HCT116 (cell line): ENCODE data around the gene FAHD1. TPM values are rescaled to one million over a fixed set of nuclear protein-coding genes. Genes with fewer than 3 reads are reported as not detected.

Experiments
- ATAC-seq: fragments of 200-7000 bp; cut with Tn5 transposase; 2 replicates; pipeline ENCODE4 v1.9.1; 2020; ENCODE audit warnings: mild to moderate bottlenecking, moderate library complexity
- BruUV-seq: library from RNA; stranded (reverse); fragments of 400-500 nt; replicated peaks from 2 replicates; lab custom pipeline; 2021; lab: Mats Ljungman, UMichigan
- CTCF ChIA-PET: fragments of 300-600 bp; sonication (Branson Sonifier 250); formaldehyde crosslinking; loops from one replicate; lab custom pipeline; 2021; ENCODE audit warnings: antibody characterized with exemption; lab: Charles Lee
- POLR2A ChIA-PET: fragments of 300-600, 350-600 bp; sonication (Branson Sonifier 250); formaldehyde crosslinking; loops from one replicate; lab custom pipeline; 2021; ENCODE audit warnings: antibody characterized with exemption; lab: Charles Lee
- RAD21 ChIA-PET, 2 experiments: fragments of 300-600 bp; sonication (Branson Sonifier 250); formaldehyde crosslinking; loops; one replicate each; lab custom pipeline; 2023; ENCODE audit warnings: low total read pairs in 2 of 2; ENCODE audit not compliant: uncharacterized antibody in 2 of 2, unreplicated experiment in 2 of 2, low non-redundant PET in 1 of 2; lab: Charles Lee
- DNase-seq: peaks from one replicate; pipeline ENCODE4 v3.0.0-alpha.2; 2010; ENCODE audit warnings: low read depth, low spot score
- H2AFZ ChIP-seq: fragments of 200-600 bp; shearing (Covaris generic), sonication (generic); 2 replicates; pipeline ENCODE4 v1.6.1; 2017; ENCODE audit warnings: low read depth, mixed run types, mixed read lengths, antibody characterized with exemption, low read length; ENCODE audit not compliant: poor library complexity, severe bottlenecking
- H3K27ac ChIP-seq: 2 replicates; pipeline ENCODE4 v1.5.1; 2012; ENCODE audit warnings: low read depth, low read length
- H3K27me3 ChIP-seq: fragments of 200-600 bp; sonication (generic); 2 replicates; pipeline ENCODE4 v1.6.1; 2016; ENCODE audit warnings: mixed run types, low read length, mixed read lengths; ENCODE audit not compliant: insufficient read depth
- H3K36me3 ChIP-seq, 2 experiments: fragments of 200-500 bp in 1 of 2; fragments of 200-600 bp in 1 of 2; sonication (Bioruptor generic) in 1 of 2; sonication (generic) in 1 of 2; 2 replicates each; pipeline versions ENCODE4 v1.5.1 to v1.6.1; 2014 to 2016; ENCODE audit warnings: low read length in 2 of 2, inconsistent platforms in 1 of 2, mixed read lengths in 1 of 2, mixed run types in 1 of 2; ENCODE audit not compliant: insufficient read depth in 2 of 2, control insufficient read depth in 1 of 2
- H3K4me1 ChIP-seq, 2 experiments: fragments of 200-600 bp in 1 of 2; sonication (generic) in 1 of 2; 2 replicates each; pipeline versions ENCODE4 v1.5.1 to v1.6.1; 2012 to 2017; ENCODE audit warnings: low read length in 2 of 2, inconsistent platforms in 1 of 2, mild to moderate bottlenecking in 1 of 2, mixed read lengths in 1 of 2, mixed run types in 1 of 2, moderate library complexity in 1 of 2; ENCODE audit not compliant: insufficient read depth in 2 of 2, control insufficient read depth in 1 of 2
- H3K4me2 ChIP-seq: fragments of 200-600 bp; sonication (generic); 2 replicates; pipeline ENCODE4 v1.6.1; 2017; ENCODE audit warnings: mixed run types, low read length, mixed read lengths
- H3K4me3 ChIP-seq, 2 experiments: fragments of 200-600 bp in 1 of 2; sonication (generic) in 1 of 2; replicated peaks in 1 of 2; 2 replicates each; pipeline ENCODE4 v1.5.1; 2011 to 2016; ENCODE audit warnings: low read length in 2 of 2, control low read depth in 1 of 2, low read depth in 1 of 2, mild to moderate bottlenecking in 1 of 2, mixed read lengths in 1 of 2, mixed run types in 1 of 2
- H3K79me2 ChIP-seq: fragments of 200-600 bp; sonication (generic); 2 replicates; pipeline ENCODE4 v1.6.1; 2017; ENCODE audit warnings: mild to moderate bottlenecking, mixed run types, low read length, moderate library complexity, mixed read lengths; ENCODE audit not compliant: insufficient read depth
- H3K9ac ChIP-seq: fragments of 200-600 bp; sonication (generic); 2 replicates; pipeline ENCODE4 v1.6.1; 2016; ENCODE audit warnings: low read length, mixed read lengths
- H3K9me2 ChIP-seq: fragments of 200-600 bp; sonication (generic), shearing (Covaris generic); 2 replicates; pipeline ENCODE4 v1.6.1; 2017; ENCODE audit warnings: mixed run types, mild to moderate bottlenecking, moderate library complexity; ENCODE audit not compliant: insufficient read depth
- H3K9me3 ChIP-seq, 2 experiments: fragments of 200-500 bp in 1 of 2; fragments of 200-600 bp in 1 of 2; sonication (Bioruptor generic) in 1 of 2; sonication (generic) in 1 of 2; 2 replicates each; pipeline ENCODE4 v1.6.1; 2014 to 2017; ENCODE audit warnings: low read length in 2 of 2, mixed read lengths in 2 of 2, inconsistent platforms in 1 of 2, low read depth in 1 of 2, mild to moderate bottlenecking in 1 of 2, mixed run types in 1 of 2, moderate library complexity in 1 of 2; ENCODE audit not compliant: control insufficient read depth in 1 of 2, insufficient read depth in 1 of 2
- H4K20me1 ChIP-seq: fragments of 200-600 bp; sonication (generic), shearing (Covaris generic); 2 replicates; pipeline ENCODE4 v1.6.1; 2017; ENCODE audit warnings: mixed run types, mild to moderate bottlenecking, moderate library complexity; ENCODE audit not compliant: insufficient read depth
- CBX3 ChIP-seq: IDR thresholded peaks from 2 replicates; pipeline ENCODE4 v1.6.1; 2012; ENCODE audit warnings: low read depth
- CEBPB ChIP-seq: IDR thresholded peaks from 2 replicates; pipeline ENCODE4 v1.6.1; 2012; ENCODE audit warnings: low read depth
- EZH2 ChIP-seq: fragments of 200-600 bp; sonication (generic); IDR thresholded peaks from 2 replicates; pipeline ENCODE4 v1.6.1; 2017; ENCODE audit warnings: antibody characterized with exemption, mixed run types
- JUND ChIP-seq: IDR thresholded peaks from 2 replicates; pipeline ENCODE4 v1.6.1; 2012
- POLR2A ChIP-seq: IDR thresholded peaks from 2 replicates; pipeline ENCODE4 v1.7.0; 2011; ENCODE audit warnings: borderline replicate concordance; ENCODE audit not compliant: insufficient read depth, insufficient read length; ENCODE audit errors: extremely low read depth
- SP1 ChIP-seq: IDR thresholded peaks from 2 replicates; pipeline ENCODE4 v1.6.1; 2012; ENCODE audit warnings: low read depth
- SRF ChIP-seq: IDR thresholded peaks from 2 replicates; pipeline ENCODE4 v1.6.1; 2012; ENCODE audit warnings: low read depth
- TCF7L2 ChIP-seq: IDR thresholded peaks from 2 replicates; pipeline ENCODE4 v1.7.0; 2011; ENCODE audit warnings: borderline replicate concordance, inconsistent platforms; ENCODE audit not compliant: insufficient read depth, insufficient read length; ENCODE audit errors: extremely low read depth
- YY1 ChIP-seq: IDR thresholded peaks from 2 replicates; pipeline ENCODE4 v1.6.1; 2011; ENCODE audit warnings: low read length, low read depth, moderate library complexity, mild to moderate bottlenecking; ENCODE audit not compliant: insufficient replicate concordance; ENCODE audit errors: extremely low read depth
- ZFX ChIP-seq: fragments of 450-650 bp; IDR thresholded peaks from 2 replicates; pipeline ENCODE4 v1.6.1; 2017
- intact Hi-C: fragments of 100-400 bp; cut with micrococcal nuclease; formaldehyde crosslinking; loops from 2 replicates; pipeline ENCODE4 v1.10.0; 2022
- total RNA-seq: library from RNA; stranded (reverse); gene quantifications from one replicate; pipeline ENCODE4 v1.2.1, GENCODE V29; 2021; ENCODE audit not compliant: unreplicated experiment
- TF ChIP-seq, protein P1 (sequence below): IDR thresholded peaks from 2 replicates; pipeline ENCODE4 v1.6.1; 2012; ENCODE audit warnings: low read depth
- TF ChIP-seq, protein P2 (sequence below), 3 experiments: fragments of 200-600 bp in 1 of 3; sonication (generic) in 1 of 3; IDR thresholded peaks in 2 of 3; conservative IDR thresholded peaks in 1 of 3; 2 replicates each; pipeline ENCODE4 v1.5.1; 2012 to 2017; ENCODE audit warnings: low read depth in 2 of 3, low read length in 2 of 3, antibody characterized with exemption in 1 of 3, borderline replicate concordance in 1 of 3, control low read depth in 1 of 3, mild to moderate bottlenecking in 1 of 3, mixed read lengths in 1 of 3, mixed run types in 1 of 3, moderate library complexity in 1 of 3; ENCODE audit not compliant: insufficient read depth in 1 of 3
- TF ChIP-seq, protein P3 (sequence below): IDR thresholded peaks from 2 replicates; pipeline ENCODE4 v1.6.1; 2012

The FAHD1 gene
- total RNA-seq, 1 experiment from 2014 or later = 25.8 TPM

DNA sequence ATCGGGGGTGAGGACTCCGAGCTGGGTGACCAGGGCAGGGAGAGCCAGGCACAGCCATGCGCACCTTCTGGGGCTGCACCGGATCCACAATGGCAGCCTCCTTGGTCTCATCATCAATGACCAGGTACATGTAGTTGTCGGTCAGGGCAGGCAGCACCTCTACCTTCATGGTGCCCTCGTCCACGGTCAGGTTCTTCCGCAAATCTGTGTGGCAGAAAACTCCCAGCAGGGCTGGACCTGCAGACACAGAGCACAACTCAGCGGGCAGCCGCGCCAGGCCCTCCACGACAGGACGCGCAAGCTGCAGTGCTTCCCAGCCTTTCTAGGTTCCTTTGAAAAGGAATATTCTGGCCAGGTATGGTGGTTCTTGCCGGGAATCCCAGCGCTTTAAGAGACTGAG, 4.2 kb upstream of the FAHD1 start:
- no peak for DNase-seq
- H3K27me3 ChIP-seq = no peaks in the 10 kb centered on the region
- peaks cover 7% of the 10 kb centered on the region for H3K79me2 ChIP-seq
- ChIA-PET POLR2A (no interaction called here), RAD21 (no interaction called here), CTCF (no interaction called here)
- H3K4me2 ChIP-seq = no peak overlapping the region
- no peak overlapping the region for H3K9ac ChIP-seq
- no peaks in the 10 kb centered on the region for H3K9me3 ChIP-seq
- H4K20me1 ChIP-seq = no peaks in the 10 kb centered on the region
- no peak overlapping the region for H3K4me3 ChIP-seq
- intact Hi-C loops = no loop called here
- no peak overlapping the region for H3K27ac ChIP-seq
- H3K36me3 ChIP-seq = no peaks in the 10 kb centered on the region
- no peak overlapping the region for H2AFZ ChIP-seq
- no TSS peak for BruUV-seq
- no peaks in the 10 kb centered on the region for H3K9me2 ChIP-seq
- peaks cover 7 to 9% of the 10 kb centered on the region in 2 experiments for H3K4me1 ChIP-seq
- TF ChIP-seq POLR2A (no peak), TCF7L2 (no peak), YY1 (no peak), EZH2 (no peak), CBX3 (no peak), SP1 (no peak), CEBPB (no peak), SRF (no peak), JUND (no peak), ZFX (no peak)
- TF ChIP-seq, protein P1, sequence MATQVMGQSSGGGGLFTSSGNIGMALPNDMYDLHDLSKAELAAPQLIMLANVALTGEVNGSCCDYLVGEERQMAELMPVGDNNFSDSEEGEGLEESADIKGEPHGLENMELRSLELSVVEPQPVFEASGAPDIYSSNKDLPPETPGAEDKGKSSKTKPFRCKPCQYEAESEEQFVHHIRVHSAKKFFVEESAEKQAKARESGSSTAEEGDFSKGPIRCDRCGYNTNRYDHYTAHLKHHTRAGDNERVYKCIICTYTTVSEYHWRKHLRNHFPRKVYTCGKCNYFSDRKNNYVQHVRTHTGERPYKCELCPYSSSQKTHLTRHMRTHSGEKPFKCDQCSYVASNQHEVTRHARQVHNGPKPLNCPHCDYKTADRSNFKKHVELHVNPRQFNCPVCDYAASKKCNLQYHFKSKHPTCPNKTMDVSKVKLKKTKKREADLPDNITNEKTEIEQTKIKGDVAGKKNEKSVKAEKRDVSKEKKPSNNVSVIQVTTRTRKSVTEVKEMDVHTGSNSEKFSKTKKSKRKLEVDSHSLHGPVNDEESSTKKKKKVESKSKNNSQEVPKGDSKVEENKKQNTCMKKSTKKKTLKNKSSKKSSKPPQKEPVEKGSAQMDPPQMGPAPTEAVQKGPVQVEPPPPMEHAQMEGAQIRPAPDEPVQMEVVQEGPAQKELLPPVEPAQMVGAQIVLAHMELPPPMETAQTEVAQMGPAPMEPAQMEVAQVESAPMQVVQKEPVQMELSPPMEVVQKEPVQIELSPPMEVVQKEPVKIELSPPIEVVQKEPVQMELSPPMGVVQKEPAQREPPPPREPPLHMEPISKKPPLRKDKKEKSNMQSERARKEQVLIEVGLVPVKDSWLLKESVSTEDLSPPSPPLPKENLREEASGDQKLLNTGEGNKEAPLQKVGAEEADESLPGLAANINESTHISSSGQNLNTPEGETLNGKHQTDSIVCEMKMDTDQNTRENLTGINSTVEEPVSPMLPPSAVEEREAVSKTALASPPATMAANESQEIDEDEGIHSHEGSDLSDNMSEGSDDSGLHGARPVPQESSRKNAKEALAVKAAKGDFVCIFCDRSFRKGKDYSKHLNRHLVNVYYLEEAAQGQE = no peak
- TF ChIP-seq, protein P2, sequence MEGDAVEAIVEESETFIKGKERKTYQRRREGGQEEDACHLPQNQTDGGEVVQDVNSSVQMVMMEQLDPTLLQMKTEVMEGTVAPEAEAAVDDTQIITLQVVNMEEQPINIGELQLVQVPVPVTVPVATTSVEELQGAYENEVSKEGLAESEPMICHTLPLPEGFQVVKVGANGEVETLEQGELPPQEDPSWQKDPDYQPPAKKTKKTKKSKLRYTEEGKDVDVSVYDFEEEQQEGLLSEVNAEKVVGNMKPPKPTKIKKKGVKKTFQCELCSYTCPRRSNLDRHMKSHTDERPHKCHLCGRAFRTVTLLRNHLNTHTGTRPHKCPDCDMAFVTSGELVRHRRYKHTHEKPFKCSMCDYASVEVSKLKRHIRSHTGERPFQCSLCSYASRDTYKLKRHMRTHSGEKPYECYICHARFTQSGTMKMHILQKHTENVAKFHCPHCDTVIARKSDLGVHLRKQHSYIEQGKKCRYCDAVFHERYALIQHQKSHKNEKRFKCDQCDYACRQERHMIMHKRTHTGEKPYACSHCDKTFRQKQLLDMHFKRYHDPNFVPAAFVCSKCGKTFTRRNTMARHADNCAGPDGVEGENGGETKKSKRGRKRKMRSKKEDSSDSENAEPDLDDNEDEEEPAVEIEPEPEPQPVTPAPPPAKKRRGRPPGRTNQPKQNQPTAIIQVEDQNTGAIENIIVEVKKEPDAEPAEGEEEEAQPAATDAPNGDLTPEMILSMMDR (IDR thresholded peaks at IDR 0.05 in 2 of 3, conservative IDR thresholded peaks at IDR 0.05 in 1 of 3; ENCODE audit: borderline replicate concordance in 1 of 3, insufficient read depth in 1 of 3, low read depth in 2 of 3, low read length in 2 of 3) = no peak
- TF ChIP-seq, protein P3, sequence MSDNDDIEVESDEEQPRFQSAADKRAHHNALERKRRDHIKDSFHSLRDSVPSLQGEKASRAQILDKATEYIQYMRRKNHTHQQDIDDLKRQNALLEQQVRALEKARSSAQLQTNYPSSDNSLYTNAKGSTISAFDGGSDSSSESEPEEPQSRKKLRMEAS = no peak
- TF ChIP-seq, all 23 proteins: peak for 0
- ATAC-seq = no peak
